Right ventricle myocardium inferior (tissue), 1 donor: Measurements from ENCODE around the gene SCMH1. TPM values are rescaled to one million over a fixed set of nuclear protein-coding genes. Genes with fewer than 3 reads are reported as not detected.

ENCODE experiments used
- ATAC-seq: fragments of 200-7000 bp; cut with Tn5 transposase; one replicate; pipeline ENCODE4 v1.9.1; 2020; ENCODE audit warnings: mild to moderate bottlenecking, moderate library complexity
- DNase-seq: peaks from one replicate; pipeline ENCODE4 v3.0.0; 2021; ENCODE audit errors: missing footprints
- intact Hi-C: fragments of 100-400 bp; cut with DNase I; formaldehyde crosslinking; loops from one replicate; pipeline ENCODE4 v1.11.0; 2022
- total RNA-seq: library from RNA; stranded (reverse); fragmentation: NEBNext Ultra II Directional; extraction: Animal tissue kit (Norgen Biotek cat#: 25700); gene quantifications from one replicate; pipeline ENCODE4 v1.2.1, GENCODE V29; 2021
- donor health status: DM: no; HTN: yes; CAD: no; lungs with severe emphysema.

Gene SCMH1
- total RNA-seq, 1 donor from 2014 or later = 41.1 TPM

- DNase-seq (no peak), ATAC-seq (peak; percentile 47)
- intact Hi-C loops = no loop called here
These were observed 220.4 kb downstream of the SCMH1 start, which contains the start of gene SLFNL1 for GRCh38 chr1:41021526-41022308. Gene SLFNL1 (minus strand): TSS chr1:41021725. CDS start chr1:41020660, 1,065 bp downstream.

GRCh38 chr1:41020654-41021053 is 221.5 kb downstream of the SCMH1 start:
- DNase-seq (no peak), ATAC-seq (no peak)
- intact Hi-C loops = no loop called here

- ATAC-seq (no peak), DNase-seq (no peak)
- intact Hi-C loops = no loop called here
These were observed 222.0 kb downstream of the SCMH1 start for GRCh38 chr1:41020109-41020576.

- intact Hi-C loops = no loop called here
- DNase-seq (no peak), ATAC-seq (no peak)
These were observed 222.8 kb downstream of the SCMH1 start for GRCh38 chr1:41019353-41019745.

- intact Hi-C loops = no loop called here
- ATAC-seq = no peak
- no peak for DNase-seq
These were observed 224.1 kb downstream of the SCMH1 start for GRCh38 chr1:41018018-41018410.

GRCh38 chr1:41017141-41018017 is 224.7 kb downstream of the SCMH1 start:
- DNase-seq (no peak), ATAC-seq (no peak)
- intact Hi-C loops = no loop called here

- DNase-seq = no peak
- ATAC-seq = no peak
- intact Hi-C loops = no loop called here
These were observed 226.1 kb downstream of the SCMH1 start for GRCh38 chr1:41015897-41016470.

GRCh38 chr1:41015281-41015896 is 226.7 kb downstream of the SCMH1 start:
- ATAC-seq = no peak
- intact Hi-C loops = no loop called here
- no peak for DNase-seq

GRCh38 chr1:41014871-41015270 is 227.2 kb downstream of the SCMH1 start:
- intact Hi-C loops = no loop called here
- ATAC-seq = no peak
- no peak for DNase-seq

GRCh38 chr1:41013796-41014195 is 228.3 kb downstream of the SCMH1 start:
- peak; percentile 24 for ATAC-seq
- DNase-seq = no peak
- intact Hi-C loops = no loop called here

- ATAC-seq (no peak), DNase-seq (no peak)
- intact Hi-C loops = no loop called here
These were observed 229.1 kb downstream of the SCMH1 start for GRCh38 chr1:41013024-41013423.

GRCh38 chr1:41010345-41010744 is 231.8 kb downstream of the SCMH1 start:
- ATAC-seq = no peak
- intact Hi-C loops = no loop called here
- no peak for DNase-seq

GRCh38 chr1:41009466-41009865 is 232.6 kb downstream of the SCMH1 start:
- no peak for ATAC-seq
- DNase-seq = no peak
- intact Hi-C loops = no loop called here

GRCh38 chr1:41006942-41007865 is 234.9 kb downstream of the SCMH1 start:
- DNase-seq (no peak), ATAC-seq (no peak)
- intact Hi-C loops = no loop called here

GRCh38 chr1:41005876-41006275 is 236.2 kb downstream of the SCMH1 start:
- ATAC-seq (no peak), DNase-seq (no peak)
- intact Hi-C loops = no loop called here

- intact Hi-C loops = no loop called here
- ATAC-seq (peak; percentile 98), DNase-seq (peak; percentile 94)
These were observed 238.4 kb downstream of the SCMH1 start for GRCh38 chr1:41003640-41004220.

- ATAC-seq = no peak
- DNase-seq = no peak
- intact Hi-C loops = no loop called here
These were observed 238.9 kb downstream of the SCMH1 start for GRCh38 chr1:41003127-41003639.
